ENCODE data around the gene PBX1.

GRCh38 chr1:164651351-164651951 is 92.5 kb downstream of the PBX1 start:
- TF ChIP-seq CTCF (IDR thresholded peaks at IDR 0.05) (no peak), EP300 (IDR thresholded peaks at IDR 0.05) (peak in 1 of 2 donors; percentile 10), POLR2A (IDR thresholded peaks at IDR 0.05) (no peak)
